ENCODE results near the gene WNT9A.
A peak's percentile ranks its signal among the peaks of the same experiment; 100 is the strongest.

Gene WNT9A

DNA sequence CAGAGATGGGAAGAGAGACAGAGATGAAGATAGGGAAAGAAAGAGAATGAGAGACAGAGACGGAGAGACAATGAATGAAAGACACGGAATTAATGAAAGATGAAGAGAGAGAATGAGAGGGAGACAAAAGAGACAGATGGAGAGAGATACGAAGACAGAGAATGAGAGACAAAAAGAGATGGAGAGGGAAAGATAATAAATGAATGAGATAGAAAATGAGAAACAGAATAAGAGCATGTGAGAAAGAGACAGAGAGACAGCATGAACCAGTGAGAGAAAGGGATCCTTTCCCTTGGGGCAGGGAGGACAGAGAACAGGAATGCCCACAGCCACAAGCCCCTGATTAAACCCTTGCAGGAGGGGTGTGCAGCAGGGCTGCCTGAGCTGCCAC, 5.3 kb upstream of the WNT9A start:
- DNase-seq: no peak

GRCh38 chr1:227952374-227953021, 4.8 kb upstream of the WNT9A start:
- no peak for DNase-seq

GRCh38 chr1:227951624-227952373, 4.1 kb upstream of the WNT9A start:
- no peak for DNase-seq

- DNase-seq: no peak
Measured at GRCh38 chr1:227950735-227951346, 3.1 kb upstream of the WNT9A start.

GRCh38 chr1:227949954-227950734, 2.4 kb upstream of the WNT9A start:
- no peak for DNase-seq

- DNase-seq: no peak
Measured at GRCh38 chr1:227949341-227949921, 1.7 kb upstream of the WNT9A start.

GRCh38 chr1:227948493-227949260, 945 bp upstream of the WNT9A start:
- DNase-seq: peak in 1 of 3 experiments; percentile 41

GRCh38 chr1:227947386-227947675, 401 bp downstream of the WNT9A start:
- peak in 2 of 3 experiments; percentile 66 to 71 for DNase-seq

DNA sequence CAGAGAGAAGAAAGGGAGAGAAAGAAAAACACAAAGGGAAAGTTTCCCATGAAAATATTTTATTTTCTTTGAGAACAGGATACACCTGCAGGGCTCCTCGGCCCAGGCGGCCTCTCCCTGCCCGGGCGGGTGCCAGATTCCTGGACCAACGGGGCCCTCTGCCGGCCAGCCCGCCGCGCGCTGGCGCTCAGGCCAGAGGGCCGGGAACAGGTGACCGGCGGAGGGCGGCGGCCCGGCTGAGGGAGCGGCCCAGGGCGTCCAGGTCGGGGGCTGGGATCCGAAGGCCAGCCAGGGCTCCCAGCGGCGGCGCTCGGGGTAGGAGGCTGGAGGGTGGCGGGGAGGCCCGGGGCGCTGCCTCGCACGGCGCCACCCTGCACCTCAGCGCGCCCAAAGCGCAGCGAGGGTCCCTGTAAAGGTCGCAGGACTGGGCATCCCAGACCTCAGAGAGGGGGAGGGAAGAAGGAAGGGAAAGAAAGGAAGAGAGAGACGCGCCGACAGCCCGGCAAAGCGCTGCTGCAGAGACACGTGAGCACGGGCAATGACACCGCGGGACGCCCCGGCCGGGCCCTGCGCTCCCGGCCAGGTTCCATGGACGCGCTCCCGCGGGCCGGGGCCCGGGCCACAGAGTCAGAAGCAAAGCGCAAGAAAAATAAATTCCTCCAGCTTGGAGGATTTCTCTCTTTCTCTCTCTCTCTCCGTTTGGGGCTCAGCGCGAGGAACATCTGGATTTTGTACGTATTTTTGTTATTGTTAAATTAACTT, 927 bp downstream of the WNT9A start:
- DNase-seq: peak; percentile 56 to 87 (median 80)

DNA sequence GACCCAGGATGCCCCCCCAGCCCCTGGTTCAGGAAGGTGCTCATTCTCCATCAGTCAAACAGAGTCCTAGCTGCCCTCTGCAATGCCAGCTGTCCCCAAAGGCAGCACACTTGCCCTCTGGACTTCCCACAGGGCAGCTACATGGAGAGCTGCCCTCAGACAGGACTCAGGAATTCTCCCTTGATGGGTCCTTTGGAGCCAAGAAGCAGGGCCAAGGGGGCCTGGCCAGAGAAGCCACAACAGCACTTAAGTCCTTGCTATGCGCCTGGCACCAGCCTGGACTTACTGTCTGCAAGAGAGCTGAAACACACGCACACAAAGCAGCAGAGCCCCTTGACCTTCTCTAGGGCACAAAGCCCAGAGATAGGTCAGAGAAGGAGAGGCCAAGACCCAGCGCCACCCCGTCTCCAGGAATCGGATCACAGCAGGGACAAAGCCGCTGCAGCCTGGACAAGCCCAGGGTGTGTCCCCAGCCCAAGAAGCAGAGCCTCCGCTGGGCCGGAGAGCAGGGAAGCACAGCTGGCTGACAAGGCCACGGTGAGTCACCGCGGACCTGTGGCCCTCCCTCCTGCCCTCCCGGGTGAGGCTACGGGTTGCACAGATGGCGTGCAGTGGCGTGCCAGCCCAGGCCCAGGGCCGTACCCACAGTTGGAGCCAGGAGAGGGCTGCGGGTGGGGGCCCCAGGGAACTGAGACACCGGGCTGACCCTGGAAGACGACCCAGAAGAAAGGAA, 1.7 kb downstream of the WNT9A start:
- peak in 2 of 3 experiments; percentile 76 to 87 for DNase-seq

- DNase-seq: peak; percentile 21 to 35 (median 29)
Measured at GRCh38 chr1:227944931-227945890, 2.5 kb downstream of the WNT9A start.

GRCh38 chr1:227944090-227944930, 3.4 kb downstream of the WNT9A start:
- no peak for DNase-seq

DNA sequence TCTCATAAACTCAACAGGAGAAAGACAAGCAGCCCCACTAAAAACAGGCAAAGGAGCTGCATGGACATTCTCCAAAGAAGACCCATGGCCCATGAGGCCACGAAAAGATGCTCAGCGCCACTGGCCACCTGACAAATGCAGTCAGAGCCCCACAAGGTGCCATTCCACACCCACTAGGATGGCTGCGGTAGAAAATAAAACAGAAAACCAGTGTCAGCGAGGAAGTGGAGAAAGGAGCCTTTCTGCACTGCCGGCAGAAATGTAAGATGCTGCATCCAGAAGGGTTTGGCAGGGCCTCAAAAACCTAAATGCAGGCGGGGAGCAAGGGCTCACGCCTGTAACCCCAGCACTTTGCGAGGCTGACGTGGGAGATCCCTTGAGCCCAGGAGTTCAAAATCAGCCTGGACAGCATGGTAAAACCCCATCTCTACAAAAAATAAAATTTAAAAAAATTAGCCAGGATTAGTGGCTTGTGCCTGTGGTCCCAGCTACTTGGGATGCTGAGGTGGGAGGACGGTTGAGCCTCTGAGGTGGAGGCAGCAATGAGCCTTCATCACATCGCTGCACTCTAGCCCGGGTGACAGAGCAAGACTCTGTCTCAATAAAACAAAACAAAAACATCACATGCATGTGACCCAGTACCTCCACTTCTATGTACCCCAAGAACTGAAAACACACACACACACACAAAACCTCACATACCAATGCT, 4.2 kb downstream of the WNT9A start:
- DNase-seq: no peak

DNA sequence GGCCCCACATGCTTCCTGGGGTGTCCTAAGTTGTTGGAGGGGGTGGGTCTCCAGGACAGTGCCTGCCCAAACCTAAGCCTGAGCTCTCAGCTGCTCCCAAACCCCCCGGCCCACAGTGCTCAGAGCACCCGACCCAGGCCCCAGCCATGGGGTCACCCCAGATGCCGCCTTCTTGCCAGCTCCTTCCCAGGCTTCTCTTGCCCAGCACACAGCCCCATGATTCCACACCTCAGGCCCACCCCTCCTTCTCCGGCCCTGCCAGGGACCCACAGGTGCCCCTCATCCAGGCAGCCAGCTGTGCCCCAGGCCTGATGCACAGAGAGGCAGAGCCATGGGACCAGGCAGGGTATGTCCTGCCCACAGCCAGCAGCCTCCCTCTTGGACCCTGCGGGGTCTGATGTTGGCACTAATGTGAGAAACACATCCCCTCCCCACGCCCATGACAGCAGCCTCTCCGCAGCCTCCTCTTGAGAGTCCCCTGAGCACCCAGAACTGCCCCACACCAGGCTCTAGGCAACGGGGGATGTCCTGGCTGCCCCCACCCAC, 4.9 kb downstream of the WNT9A start:
- DNase-seq: no peak

- DNase-seq: no peak
Measured at GRCh38 chr1:227942021-227942715, 5.6 kb downstream of the WNT9A start.

DNA sequence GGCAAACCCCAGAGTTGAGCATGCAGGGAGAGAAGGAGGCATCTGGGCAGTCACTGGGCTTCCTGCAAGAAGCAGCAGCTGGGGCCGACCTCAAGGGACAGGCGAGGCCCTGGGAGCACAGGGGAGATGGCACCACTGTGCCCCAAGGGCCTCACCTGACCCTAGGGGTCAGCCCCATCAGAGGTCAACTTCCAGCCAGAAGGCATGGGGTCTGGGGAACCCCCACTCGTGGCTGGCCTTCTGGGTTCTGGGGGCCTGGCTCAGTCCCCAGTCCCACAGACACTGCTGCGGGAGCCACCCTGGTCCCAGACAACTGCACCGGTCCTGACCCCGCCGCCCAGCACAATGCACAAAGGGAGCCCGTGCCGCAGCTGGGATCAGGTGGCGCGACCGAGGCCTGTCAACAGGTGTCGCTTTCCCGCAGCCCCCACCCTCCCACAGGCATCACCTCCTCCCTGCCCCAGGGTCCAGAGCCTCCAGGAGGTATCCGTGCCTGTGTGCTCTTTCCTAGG, 6.2 kb downstream of the WNT9A start:
- no peak for DNase-seq

- no peak for DNase-seq
Measured at GRCh38 chr1:227940791-227941241, 6.9 kb downstream of the WNT9A start.

Measured in NCI-H1417 (cell line).